GM13976 (cell line): Measurements from ENCODE around the gene POLE.

Source experiments
- DNase-seq: peaks from one replicate; pipeline ENCODE4 v3.0.0; 2012; ENCODE audit warnings: low spot score
- CTCF ChIP-seq: IDR thresholded peaks from 2 replicates; pipeline ENCODE4 v1.5.1; 2012; ENCODE audit warnings: borderline replicate concordance, mild to moderate bottlenecking; ENCODE audit not compliant: insufficient read depth; ENCODE audit errors: extremely low read depth, missing control alignments, control extremely low read depth
- in situ Hi-C: fragments of 300-500 bp; cut with MboI; formaldehyde crosslinking; loops from one replicate; pipeline ENCODE4 v1.12.0; 2022; ENCODE audit warnings: low sequenced_read_pairs, mixed read lengths, inconsistent platforms; ENCODE audit not compliant: unreplicated experiment

Gene POLE

DNA sequence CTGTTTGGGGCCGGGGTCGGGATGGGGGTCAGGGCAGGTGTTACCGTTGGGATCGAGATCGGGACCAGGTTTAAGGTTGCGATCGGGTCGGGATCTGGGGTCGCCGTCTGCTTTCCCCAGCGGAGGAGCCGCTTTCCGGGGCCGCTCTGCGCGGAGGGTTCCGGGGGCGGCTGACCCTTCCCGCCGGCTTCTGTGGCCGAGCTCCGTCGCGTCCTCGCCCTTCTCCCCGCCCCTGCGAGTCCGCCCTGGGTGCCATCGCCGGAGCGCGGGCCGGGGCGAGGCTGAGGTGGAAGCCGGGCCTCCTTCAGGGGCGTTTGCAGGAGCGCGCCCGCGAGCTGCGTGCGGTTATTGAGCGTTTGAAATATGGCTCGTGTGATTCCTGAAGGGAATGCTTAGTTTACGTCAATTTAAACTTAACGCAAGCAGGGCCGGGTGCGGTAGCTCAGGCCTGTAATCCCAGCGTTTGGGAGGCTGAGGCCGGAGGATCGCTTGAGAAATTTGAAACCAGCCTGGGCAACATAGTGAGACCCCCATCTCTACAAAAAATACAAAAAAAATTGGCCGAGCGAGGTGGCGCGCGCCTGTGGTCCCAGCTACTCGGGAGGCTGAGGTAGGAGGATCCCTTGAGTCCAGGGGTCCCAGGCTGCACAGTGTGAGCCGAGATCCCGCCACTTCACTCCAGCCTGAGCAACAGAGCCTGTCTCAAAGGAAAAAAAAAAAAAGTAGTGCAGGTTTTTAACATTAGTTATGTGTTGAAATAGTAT is 24.1 kb upstream of the POLE start:
- in situ Hi-C loops: no loop called here
- DNase-seq: no peak
- no peak for TF ChIP-seq CTCF

- no peak for TF ChIP-seq CTCF
- in situ Hi-C loops: no loop called here
- peak; percentile 97 for DNase-seq
Measured at GRCh38 chr12:132710405-132711079, 23.4 kb upstream of the POLE start, which contains the start of gene PGAM5. PGAM5 (plus strand) TSS chr12:132710842; CDS start chr12:132710877, 35 bp downstream.

- no peak for TF ChIP-seq CTCF
- in situ Hi-C loops: no loop called here
- DNase-seq: no peak
Measured at GRCh38 chr12:132710043-132710404, 22.9 kb upstream of the POLE start.

- TF ChIP-seq CTCF: no peak
- no peak for DNase-seq
- in situ Hi-C loops: no loop called here
Measured at GRCh38 chr12:132708150-132708549, 21.0 kb upstream of the POLE start.

GRCh38 chr12:132707241-132707640 is 20.1 kb upstream of the POLE start:
- no peak for DNase-seq
- TF ChIP-seq CTCF: no peak
- in situ Hi-C loops: no loop called here

DNA sequence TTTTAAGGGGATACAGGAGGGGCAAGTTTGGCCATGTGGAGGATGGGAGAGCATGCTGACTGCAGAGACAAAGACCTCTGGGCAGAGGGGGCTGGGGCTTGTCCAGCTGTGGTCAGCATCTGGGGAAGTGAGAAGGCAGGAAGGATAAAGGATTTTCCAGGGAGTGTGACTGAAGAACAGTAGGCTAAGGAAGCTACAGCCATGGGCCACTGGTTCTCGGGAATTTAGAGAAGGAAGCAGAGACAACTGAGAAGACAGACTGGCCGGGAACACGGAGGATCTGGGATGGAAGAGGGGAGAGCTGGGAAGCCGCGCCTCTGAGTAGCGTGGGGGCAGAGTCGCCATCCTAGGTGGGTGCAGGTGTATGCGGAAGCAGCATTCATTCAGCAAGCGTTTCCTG is 16.5 kb upstream of the POLE start:
- no peak for TF ChIP-seq CTCF
- DNase-seq: no peak
- in situ Hi-C loops: no loop called here
